Hematopoietic multipotent progenitor cell treated with erythropoietin and hydrocortisone succinate and interleukin-3 and kit ligand, for 15 days (in vitro differentiated cells): Measurements from ENCODE around the gene DAZAP1.

Experiments
- DNase-seq: peaks from one replicate; pipeline ENCODE4 v3.0.0-alpha.2; 2015; ENCODE audit warnings: low spot score

The DAZAP1 gene

DNA sequence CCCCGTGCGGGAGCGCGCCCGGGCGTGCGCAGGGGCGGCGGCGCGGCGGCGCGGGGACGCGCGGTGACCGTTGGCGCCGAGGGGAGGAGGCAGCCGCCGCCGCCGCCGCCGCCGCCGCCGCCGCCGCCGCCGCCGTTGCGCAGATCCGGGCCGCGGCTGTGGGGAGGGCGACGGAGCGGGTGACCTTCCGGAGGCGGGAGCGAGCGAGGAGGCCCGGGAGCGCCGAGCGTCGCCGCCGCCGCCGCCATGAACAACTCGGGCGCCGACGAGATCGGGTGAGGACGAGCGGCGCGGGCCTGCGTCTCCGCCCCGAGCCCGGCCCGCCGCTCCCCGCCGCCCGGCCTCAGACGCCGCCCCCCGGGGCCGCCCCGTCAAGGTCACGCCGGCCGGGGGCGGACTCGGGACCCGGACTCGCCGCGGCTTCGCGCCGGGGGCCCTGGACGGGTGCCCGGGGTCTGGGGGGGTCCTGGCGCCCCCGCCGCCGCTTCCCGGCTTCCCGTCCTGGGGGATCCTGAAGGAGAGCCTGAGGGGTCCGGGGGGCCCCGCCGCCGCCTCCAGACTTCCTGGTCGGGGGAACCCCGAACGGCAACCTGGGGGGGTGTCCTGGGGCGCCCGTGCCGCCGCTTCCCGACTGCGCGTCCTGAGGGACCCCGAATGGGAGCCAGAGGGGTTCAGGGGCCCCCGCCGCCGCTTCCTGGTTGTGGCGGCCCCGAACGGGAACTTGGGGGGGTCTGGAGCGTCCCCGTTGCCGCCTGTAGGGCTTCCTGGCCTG lies at the start of gene DAZAP1:
TSS of gene DAZAP1 (plus strand) at position 59 of the 772 bp plus-strand sequence. CDS start at position 247, 188 bp downstream.
- no peak for DNase-seq

GRCh38 chr19:1360126-1360817 lies 47.1 kb upstream of the DAZAP1 start:
- no peak for DNase-seq

GRCh38 chr19:1360818-1361461 lies 46.4 kb upstream of the DAZAP1 start:
- DNase-seq: no peak

DNA sequence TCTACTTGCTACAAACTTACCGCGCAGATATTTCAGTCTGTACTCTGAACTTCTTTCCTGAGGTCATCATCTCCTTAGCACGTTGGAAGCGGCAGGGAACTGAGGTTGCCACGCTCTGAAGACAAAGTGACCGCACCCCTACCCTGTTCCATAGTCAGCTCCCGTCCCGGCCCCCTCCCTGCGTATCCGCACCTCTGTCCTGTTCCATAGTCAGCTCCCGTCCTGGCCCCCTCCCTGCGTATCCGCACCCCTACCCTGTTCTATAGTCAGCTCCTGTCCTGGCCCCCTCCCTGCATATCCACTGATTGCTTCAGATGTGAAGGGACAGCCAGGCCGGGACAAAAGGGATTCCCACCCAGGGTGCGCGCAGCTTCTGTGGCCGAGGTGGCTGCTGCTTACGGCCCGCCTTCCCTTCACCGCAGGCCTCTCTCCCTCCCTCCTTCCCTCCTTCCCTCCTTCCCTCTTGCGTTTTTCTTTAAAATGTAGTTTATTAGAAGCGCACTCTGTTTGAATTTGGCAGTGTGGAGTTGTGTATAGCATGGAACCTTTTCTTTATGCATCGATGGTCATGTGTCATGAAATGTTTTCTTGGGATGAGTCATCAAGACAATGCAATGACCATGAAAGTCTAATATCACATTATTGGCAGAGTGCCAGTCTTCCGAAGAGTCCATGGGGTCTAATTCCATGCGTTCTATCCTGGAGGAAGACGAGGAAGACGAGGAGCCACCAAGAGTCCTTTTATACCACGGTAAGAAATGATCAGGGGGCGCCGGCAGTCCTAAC lies 45.6 kb upstream of the DAZAP1 start:
- no peak for DNase-seq

- DNase-seq: no peak
Measured at GRCh38 chr19:1362387-1363257, 44.8 kb upstream of the DAZAP1 start.

DNA sequence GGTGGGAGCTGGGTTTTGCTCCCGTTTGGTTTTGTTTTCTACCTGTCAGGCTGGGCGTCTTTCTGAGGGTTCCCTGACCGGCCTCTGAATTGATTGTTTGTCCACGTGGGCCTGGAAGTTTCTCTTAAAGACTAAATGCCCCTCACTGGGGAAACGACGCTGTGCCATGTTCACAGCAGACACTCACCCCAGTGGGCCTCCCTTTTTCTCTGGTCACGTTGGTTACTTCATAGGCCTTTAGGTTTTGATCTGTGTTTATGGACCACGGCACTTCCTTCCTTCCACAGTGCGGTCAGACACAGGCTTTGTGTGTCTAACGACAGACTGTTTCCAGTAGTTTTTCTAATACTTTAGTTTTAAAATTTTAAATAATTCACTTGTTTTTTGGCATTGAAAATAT lies 43.8 kb upstream of the DAZAP1 start:
- no peak for DNase-seq

- no peak for DNase-seq
Measured at GRCh38 chr19:1364070-1364704, 43.2 kb upstream of the DAZAP1 start.

GRCh38 chr19:1365319-1366269 lies 41.8 kb upstream of the DAZAP1 start:
- DNase-seq: no peak

DNA sequence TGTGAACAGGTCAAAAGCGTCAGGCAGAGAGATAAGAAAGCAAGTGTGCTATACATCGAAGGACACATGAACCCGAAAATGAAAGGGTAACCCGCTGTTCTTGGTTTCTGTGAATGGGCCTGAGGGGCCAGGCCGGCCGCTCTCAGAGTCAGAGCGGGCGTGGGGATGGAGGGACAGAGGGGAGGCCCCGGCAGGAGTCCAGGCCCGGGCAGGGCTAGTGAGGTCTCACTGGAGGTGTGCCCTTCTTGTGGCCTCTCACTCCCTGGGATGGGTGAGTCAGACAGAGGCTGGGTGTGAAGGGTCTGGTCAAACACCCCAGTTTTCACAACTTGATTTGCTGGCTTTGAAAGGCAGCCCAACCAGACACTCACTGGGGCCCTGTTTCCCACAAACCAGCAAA lies 41.1 kb upstream of the DAZAP1 start:
- no peak for DNase-seq

GRCh38 chr19:1366899-1367870 lies 40.2 kb upstream of the DAZAP1 start:
- DNase-seq: no peak

GRCh38 chr19:1369214-1369805 lies 38.1 kb upstream of the DAZAP1 start:
- no peak for DNase-seq

- DNase-seq: no peak
Measured at GRCh38 chr19:1370579-1371361, 36.6 kb upstream of the DAZAP1 start.

GRCh38 chr19:1373042-1373533 lies 34.3 kb upstream of the DAZAP1 start:
- DNase-seq: no peak

DNA sequence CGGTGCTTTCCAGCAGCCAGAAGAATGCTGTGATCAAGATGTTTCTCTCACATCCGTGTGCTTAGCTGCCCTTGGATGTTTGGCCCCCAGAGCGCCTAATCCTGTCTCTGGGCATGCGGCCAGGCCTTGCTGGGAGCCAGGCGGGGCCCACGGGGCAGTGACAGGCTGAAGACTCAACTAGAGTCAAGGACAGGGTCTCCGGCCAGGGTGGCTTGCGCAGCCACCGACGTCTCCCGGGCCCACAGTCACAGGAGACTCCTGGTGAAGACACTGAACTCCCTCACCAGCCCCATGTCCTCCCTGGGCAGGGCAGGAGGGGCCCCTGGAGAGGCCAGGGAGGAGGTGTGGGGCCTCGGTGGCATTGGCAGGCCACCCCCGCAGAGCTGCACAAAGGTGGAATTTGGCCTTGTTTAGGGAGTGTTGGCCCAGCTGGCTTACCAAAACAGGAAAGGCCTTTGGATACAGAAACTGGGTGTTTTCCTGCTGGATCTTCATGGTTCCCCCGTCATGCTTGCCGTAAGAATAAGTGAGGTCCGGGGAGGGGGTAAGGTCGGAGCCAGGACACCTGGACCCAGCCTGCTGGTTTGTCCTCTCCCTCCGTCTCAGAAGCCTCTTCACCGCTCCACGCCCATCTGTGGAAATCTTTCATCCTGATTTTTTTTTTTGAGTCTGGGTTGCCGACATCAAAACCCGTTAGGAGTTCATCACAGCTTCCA lies 33.7 kb upstream of the DAZAP1 start:
- no peak for DNase-seq

DNA sequence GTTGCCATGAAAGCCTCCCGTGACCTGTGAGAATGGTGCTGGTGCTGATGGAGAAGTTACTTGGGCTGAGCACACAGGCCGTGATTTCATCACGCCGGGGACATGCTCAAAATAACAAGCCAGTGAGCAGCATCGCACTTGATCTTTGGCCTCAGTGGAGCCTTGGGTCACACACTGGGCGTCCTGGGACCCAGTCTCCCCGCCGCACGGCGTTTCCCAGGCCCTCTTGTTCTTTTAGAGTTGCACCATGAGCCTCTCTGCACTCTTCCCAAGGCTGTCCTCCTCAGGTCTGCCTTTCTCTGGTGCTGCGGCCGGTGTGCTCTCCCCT lies 33.2 kb upstream of the DAZAP1 start:
- DNase-seq: no peak

DNA sequence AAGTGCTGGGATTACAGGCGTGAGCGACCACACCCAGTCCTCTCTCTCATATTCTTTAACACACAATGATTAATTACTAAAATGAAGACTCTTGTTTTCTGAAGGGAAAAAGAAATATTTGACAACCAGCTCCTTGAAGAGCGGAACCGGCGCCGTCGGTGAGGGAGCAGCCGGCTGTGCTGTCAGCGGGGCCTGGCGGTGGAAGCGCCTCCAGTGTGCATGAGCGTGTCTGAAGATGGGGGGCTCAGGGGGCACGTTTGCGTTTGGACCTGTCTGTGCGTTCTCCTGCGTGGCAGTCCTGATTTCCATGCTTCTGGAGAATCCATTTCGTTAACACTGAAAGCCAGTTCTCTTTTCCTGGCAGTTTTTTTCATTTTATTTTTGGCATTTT lies 31.0 kb upstream of the DAZAP1 start:
- no peak for DNase-seq
